CD14-positive monocyte (primary cell): ENCODE results near the gene TRIM44. TPM values are rescaled to one million over a fixed set of nuclear protein-coding genes. Genes with fewer than 3 reads are reported as not detected.

Experiments
- DNase-seq, 3 donors: peaks; one replicate each; pipeline ENCODE4 v3.0.0-alpha.2; 2011 to 2022
- H2AFZ ChIP-seq: 2 replicates; pipeline ENCODE4 v1.6.0; 2012; ENCODE audit warnings: mild to moderate bottlenecking, low read depth, low read length, inconsistent platforms; ENCODE audit not compliant: insufficient read depth, poor library complexity, severe bottlenecking
- H3K27ac ChIP-seq, 2 donors: 1 replicate in 1 of 2; 2 replicates in 1 of 2; pipeline ENCODE4 v1.5.1; 2012 to 2013; ENCODE audit warnings: low read length in 2 of 2, control low read depth in 1 of 2, inconsistent platforms in 1 of 2, low read depth in 1 of 2, mild to moderate bottlenecking in 1 of 2
- H3K27me3 ChIP-seq, 2 donors: one replicate each; pipeline versions ENCODE4 v1.6.0 to v1.6.1; 2011 to 2013; ENCODE audit warnings: low read length in 2 of 2; ENCODE audit not compliant: control insufficient read depth in 2 of 2, insufficient read depth in 2 of 2
- H3K36me3 ChIP-seq, 2 donors: replicated peaks in 1 of 2; 1 replicate in 1 of 2; 2 replicates in 1 of 2; pipeline versions ENCODE4 v1.5.1 to v1.6.1; 2012 to 2013; ENCODE audit warnings: low read length in 2 of 2, control low read depth in 1 of 2, inconsistent platforms in 1 of 2, mild to moderate bottlenecking in 1 of 2; ENCODE audit not compliant: insufficient read depth in 2 of 2, control insufficient read depth in 1 of 2
- H3K4me1 ChIP-seq, 2 donors: 1 replicate in 1 of 2; 2 replicates in 1 of 2; pipeline versions ENCODE4 v1.5.1 to v1.6.1; 2012 to 2013; ENCODE audit warnings: low read length in 2 of 2, control low read depth in 1 of 2, inconsistent platforms in 1 of 2, mild to moderate bottlenecking in 1 of 2, moderate library complexity in 1 of 2; ENCODE audit not compliant: insufficient read depth in 2 of 2, control insufficient read depth in 1 of 2
- H3K4me2 ChIP-seq: replicated peaks from 2 replicates; pipeline ENCODE3; 2012; ENCODE audit warnings: low read length, moderate library complexity, mild to moderate bottlenecking; ENCODE audit not compliant: poor library complexity, severe bottlenecking; ENCODE audit errors: extremely low read depth
- H3K4me3 ChIP-seq, 3 experiments: fragments of 200-600 bp in 1 of 3; sonication (generic) in 1 of 3; replicated peaks in 1 of 3; 1 replicate in 2 of 3; 2 replicates in 1 of 3; pipeline ENCODE4 v1.5.1; 2011 to 2013; ENCODE audit warnings: low read length in 3 of 3, mild to moderate bottlenecking in 3 of 3, control low read depth in 2 of 3, low read depth in 2 of 3, inconsistent platforms in 1 of 3, moderate library complexity in 1 of 3
- H3K79me2 ChIP-seq: 2 replicates; pipeline ENCODE4 v1.6.0; 2012; ENCODE audit warnings: mild to moderate bottlenecking, control low read depth, inconsistent platforms, low read length, moderate library complexity; ENCODE audit not compliant: insufficient read depth
- H3K9ac ChIP-seq: 2 replicates; pipeline ENCODE4 v1.6.0; 2017; ENCODE audit warnings: low read length, mild to moderate bottlenecking; ENCODE audit not compliant: insufficient read depth, poor library complexity, severe bottlenecking
- H3K9me3 ChIP-seq, 2 donors: replicated peaks in 1 of 2; 1 replicate in 1 of 2; 2 replicates in 1 of 2; pipeline versions ENCODE4 v1.5.1 to v1.6.1; 2012 to 2013; ENCODE audit warnings: low read length in 2 of 2, control low read depth in 1 of 2; ENCODE audit not compliant: control insufficient read depth in 1 of 2, insufficient read depth in 1 of 2
- H4K20me1 ChIP-seq: 2 replicates; pipeline ENCODE4 v1.6.0; 2012; ENCODE audit warnings: mild to moderate bottlenecking, low read length, control low read depth, moderate library complexity; ENCODE audit not compliant: insufficient read depth
- H3K27ac Mint-ChIP-seq, 7 donors: one replicate each; pipeline ENCODE4 v1.8.0; 2020; ENCODE audit warnings: mild to moderate bottlenecking in 7 of 7, mixed read lengths in 7 of 7, moderate library complexity in 6 of 7, inconsistent platforms in 2 of 7
- H3K27me3 Mint-ChIP-seq, 3 donors: one replicate each; pipeline ENCODE4 v1.8.0; 2021 to 2022; ENCODE audit warnings: low read depth in 3 of 3, mild to moderate bottlenecking in 3 of 3, mixed read lengths in 3 of 3, moderate library complexity in 3 of 3, inconsistent platforms in 1 of 3
- H3K36me3 Mint-ChIP-seq, 2 donors: one replicate each; pipeline ENCODE4 v1.8.0; 2020; ENCODE audit warnings: mixed read lengths in 2 of 2, inconsistent platforms in 1 of 2, mild to moderate bottlenecking in 1 of 2
- H3K4me1 Mint-ChIP-seq: one replicate; pipeline ENCODE4 v1.8.0; 2020; ENCODE audit warnings: mild to moderate bottlenecking, mixed read lengths
- H3K4me3 Mint-ChIP-seq, 2 donors: one replicate each; pipeline ENCODE4 v1.8.0; 2020; ENCODE audit warnings: mild to moderate bottlenecking in 2 of 2, mixed read lengths in 2 of 2, moderate library complexity in 1 of 2
- H3K9me3 Mint-ChIP-seq, 7 donors: one replicate each; pipeline ENCODE4 v1.8.0; 2020 to 2022; ENCODE audit warnings: mixed read lengths in 7 of 7, mild to moderate bottlenecking in 6 of 7, moderate library complexity in 6 of 7, inconsistent platforms in 2 of 7
- CTCF ChIP-seq: fragments of 200-600 bp; IDR thresholded peaks from one replicate; pipeline ENCODE4 v1.8.0; 2022; ENCODE audit warnings: antibody characterized with exemption, mild to moderate bottlenecking
- WGBS: methylation state at CpG from one replicate; pipeline ENCODE4 v1.1.5; 2013; ENCODE audit warnings: missing lambda C conversion rate; ENCODE audit not compliant: insufficient coverage; 5-methylcytosine and 5-hydroxymethylcytosine counted together
- intact Hi-C, 2 donors: fragments of 100-400 bp; cut with micrococcal nuclease; formaldehyde crosslinking; loops; one replicate each; pipeline versions ENCODE4 v1.15.0 to v1.15.1; 2023
- polyA plus RNA-seq, 3 donors: library from polyadenylated mRNA; depleted of rRNA in 1 of 3; unstranded in 2 of 3; stranded (reverse) in 1 of 3; fragments of 300-500 nt in 2 of 3; fragments of >200 nt in 1 of 3; fragmentation: Illumina TruSeq in 2 of 3; gene quantifications; 1 replicate in 2 of 3; 2 replicates in 1 of 3; pipeline ENCODE4 v1.2.3, GENCODE V29; 2012 to 2021

The TRIM44 gene
- polyA plus RNA-seq, 3 donors: 25.3 to 47.1 (median 45.9) TPM

GRCh38 chr11:35779409-35779808, 116.8 kb downstream of the TRIM44 start:
- Histone ChIP-seq H3K4me2 (no peak overlapping the region), H2AFZ (no peak overlapping the region), H3K9me3 (peaks cover 0 to 9% of the 10 kb centered on the region in 2 donors), H3K4me3 (no peak overlapping the region), H3K36me3 (no peaks in the 10 kb centered on the region), H3K27me3 (no peaks in the 10 kb centered on the region), H3K9ac (no peak overlapping the region), H4K20me1 (peaks cover 40% of the 10 kb centered on the region), H3K79me2 (no peaks in the 10 kb centered on the region), H3K4me1 (no peaks in the 10 kb centered on the region), H3K27ac (no peak overlapping the region)
- peaks cover 13 to 29% (median 24%) of the 10 kb centered on the region in 7 donors for H3K9me3 Mint-ChIP-seq
- H3K27ac Mint-ChIP-seq: no peak overlapping the region
- H3K4me3 Mint-ChIP-seq: no peak overlapping the region
- WGBS: 97% methylated on average over 4 of the region's 5 CpGs
- DNase-seq: no peak
- H3K36me3 Mint-ChIP-seq: peaks cover 8 to 22% of the 10 kb centered on the region in 2 donors
- intact Hi-C loops: no loop called here
- H3K4me1 Mint-ChIP-seq: peaks cover 6% of the 10 kb centered on the region
- TF ChIP-seq CTCF: no peak
- no peaks in the 10 kb centered on the region for H3K27me3 Mint-ChIP-seq

DNA sequence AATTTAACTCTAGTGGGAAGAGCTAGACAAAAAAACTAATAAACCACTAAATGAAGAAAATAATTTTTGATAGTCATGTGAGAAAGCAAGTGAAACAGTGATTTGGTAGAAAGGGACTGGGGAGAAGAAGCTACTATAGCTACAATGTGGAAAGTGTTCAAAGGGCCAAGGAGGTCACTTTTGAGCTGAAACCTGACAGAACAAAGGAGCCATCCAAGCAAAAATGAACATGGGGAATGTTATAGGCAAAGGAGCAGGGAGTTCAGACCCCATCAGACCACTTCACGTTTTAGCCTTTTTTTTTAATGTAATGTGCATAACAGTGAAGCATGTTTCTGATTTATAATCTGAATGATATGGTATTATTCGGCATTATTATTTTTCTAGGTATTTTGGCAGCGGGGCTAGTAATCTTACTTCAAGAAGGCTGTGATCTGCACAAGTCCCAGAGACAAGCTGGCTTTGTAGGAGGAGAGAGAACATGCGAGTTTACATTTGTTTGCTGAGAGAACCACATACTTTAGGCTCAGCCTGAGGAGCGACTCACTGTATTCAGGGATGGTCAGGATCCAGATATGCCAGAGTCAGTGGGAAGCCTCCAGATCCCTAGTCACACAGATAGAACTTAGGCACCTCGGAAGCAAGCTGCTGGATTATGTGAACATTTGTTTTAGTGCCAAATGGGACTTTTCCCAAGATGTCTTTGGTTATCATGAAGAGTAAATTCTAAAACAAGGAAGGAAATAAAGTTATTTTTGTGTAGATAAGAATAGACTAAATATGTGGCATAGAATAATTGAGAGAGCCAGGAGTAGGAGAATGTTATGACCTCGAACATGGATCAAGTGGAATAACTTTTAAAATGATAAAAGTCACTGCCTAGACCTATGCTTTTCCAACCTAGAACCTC, 118.6 kb downstream of the TRIM44 start:
- H4K20me1 ChIP-seq: peaks cover 54% of the 10 kb centered on the region
- TF ChIP-seq CTCF: no peak
- peaks cover 10 to 23% of the 10 kb centered on the region in 2 donors for H3K36me3 Mint-ChIP-seq
- DNase-seq: no peak
- H3K36me3 ChIP-seq: no peaks in the 10 kb centered on the region
- H3K4me1 ChIP-seq: no peaks in the 10 kb centered on the region
- peaks cover 0 to 9% of the 10 kb centered on the region in 2 donors for H3K9me3 ChIP-seq
- H3K9me3 Mint-ChIP-seq: peaks cover 12 to 22% (median 16%) of the 10 kb centered on the region in 7 donors
- no peaks in the 10 kb centered on the region for H3K27me3 Mint-ChIP-seq
- H3K4me3 ChIP-seq: no peak overlapping the region
- H2AFZ ChIP-seq: no peak overlapping the region
- H3K4me3 Mint-ChIP-seq: no peak overlapping the region
- H3K4me2 ChIP-seq: no peak overlapping the region
- peak overlapping the region in 2 of 7 donors; percentile 4 to 12 for H3K27ac Mint-ChIP-seq
- no peaks in the 10 kb centered on the region for H3K79me2 ChIP-seq
- H3K27ac ChIP-seq: no peak overlapping the region
- H3K4me1 Mint-ChIP-seq: peaks cover 6% of the 10 kb centered on the region
- H3K27me3 ChIP-seq: no peaks in the 10 kb centered on the region
- intact Hi-C loops: no loop called here
- 92% methylated on average over 2 of the region's 7 CpGs for WGBS
- H3K9ac ChIP-seq: no peak overlapping the region
